HG03565 (cell line): ENCODE measurements around the gene PLEKHM2.

ENCODE experiments used
- ATAC-seq: cut with Tn5 transposase; IDR thresholded peaks from one replicate; pipeline ENCODE4 v1.9.1; 2021; ENCODE audit warnings: mild to moderate bottlenecking, moderate library complexity; ENCODE audit not compliant: unreplicated experiment

PLEKHM2 gene

DNA sequence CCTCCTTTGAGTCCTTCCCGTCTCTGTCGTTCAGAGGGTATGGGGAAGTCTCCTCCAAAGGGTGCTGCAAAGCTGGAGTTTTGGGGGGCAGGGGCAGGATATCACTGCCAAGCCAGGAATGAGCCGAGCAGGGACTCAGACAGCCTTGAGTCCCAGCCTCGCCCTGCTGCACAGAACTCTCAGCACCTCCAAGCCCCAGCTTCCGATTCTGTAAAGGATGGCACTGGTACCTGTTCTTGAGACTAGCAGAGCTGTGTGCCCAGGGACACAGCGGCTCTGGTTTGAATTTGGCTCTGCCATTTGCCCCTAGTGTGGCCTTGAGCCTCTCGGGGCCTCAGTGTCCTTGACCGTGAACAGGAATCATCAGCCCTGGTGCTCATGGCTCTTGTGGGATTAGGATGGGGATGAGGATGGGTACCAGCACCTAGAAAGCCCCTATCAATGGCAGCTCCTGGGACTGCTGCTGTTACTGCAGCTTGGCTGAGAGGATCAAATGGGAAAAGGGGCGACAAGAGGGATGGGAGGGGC is 73.0 kb downstream of the PLEKHM2 start:
- ATAC-seq: no peak

DNA sequence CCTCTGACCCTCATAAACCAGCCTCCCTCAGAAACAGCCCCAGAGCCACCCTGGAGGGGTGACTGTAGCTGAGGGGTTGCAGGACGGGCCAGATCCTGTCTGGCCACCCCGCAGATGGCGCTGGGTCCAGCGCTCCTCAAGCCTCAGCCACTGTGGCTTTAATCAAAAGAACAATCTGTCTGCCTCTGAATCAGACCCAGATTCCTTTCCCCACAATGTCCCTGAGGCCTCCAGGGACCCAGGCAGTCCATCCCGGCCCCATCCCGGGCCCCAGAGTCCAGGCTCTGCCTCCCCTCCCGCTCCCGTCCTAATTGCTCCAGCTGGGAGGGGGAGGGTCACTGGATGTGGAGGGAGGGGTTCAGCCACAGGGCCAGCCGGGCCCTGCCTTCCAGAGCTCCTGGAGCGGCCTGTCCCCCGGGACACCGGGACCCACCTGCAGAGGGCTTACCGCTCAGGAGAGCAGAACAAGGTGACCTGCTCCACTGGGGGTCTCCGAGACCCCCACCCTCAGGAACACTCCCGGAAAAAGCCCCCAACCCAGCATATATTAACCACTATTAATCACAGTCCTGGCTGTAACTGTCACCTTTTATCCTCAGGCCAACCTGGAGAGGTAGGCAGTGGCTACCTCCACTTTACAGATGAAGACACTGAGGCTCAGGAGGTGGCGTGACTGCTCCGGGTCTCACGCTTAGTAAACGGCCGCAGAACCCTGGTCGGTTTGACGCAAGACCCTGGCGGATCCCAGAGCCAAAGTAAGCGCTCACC is 73.6 kb downstream of the PLEKHM2 start:
- no peak for ATAC-seq

DNA sequence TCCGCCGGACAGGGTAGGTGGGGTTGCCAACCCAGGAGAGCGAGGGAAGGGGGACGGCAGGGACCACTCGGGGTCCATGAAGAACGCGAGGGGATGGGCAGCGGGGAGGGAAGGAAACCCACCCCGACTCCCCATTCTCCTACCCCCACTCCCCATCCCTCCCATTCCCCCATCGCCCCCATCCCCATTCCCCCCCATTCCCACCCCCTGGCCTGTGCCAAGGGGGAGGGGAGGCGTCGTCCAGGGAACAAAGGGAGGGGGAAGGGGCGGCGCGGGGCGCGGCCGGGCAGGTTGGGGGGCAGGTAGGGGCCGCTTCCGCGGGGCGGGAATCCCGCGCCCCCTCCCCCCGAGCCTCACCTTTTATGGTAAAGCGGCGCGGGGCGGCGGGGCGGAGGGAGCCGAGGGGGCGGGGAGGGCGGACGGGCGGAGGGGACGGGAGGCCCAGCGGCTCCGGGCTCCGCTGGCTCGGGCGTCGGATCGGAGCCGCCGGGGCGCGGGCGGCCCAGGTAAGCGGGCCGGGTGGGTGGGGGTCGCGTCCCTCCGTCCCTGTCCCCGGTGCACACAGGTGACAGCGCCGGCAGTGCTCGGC is 74.3 kb downstream of the PLEKHM2 start, which contains the start of gene FBLIM1:
TSS of gene FBLIM1 (plus strand) at position 453 of the 589 bp plus-strand sequence. CDS start 6,189 bp downstream, outside the sequence.
- no peak for ATAC-seq

DNA sequence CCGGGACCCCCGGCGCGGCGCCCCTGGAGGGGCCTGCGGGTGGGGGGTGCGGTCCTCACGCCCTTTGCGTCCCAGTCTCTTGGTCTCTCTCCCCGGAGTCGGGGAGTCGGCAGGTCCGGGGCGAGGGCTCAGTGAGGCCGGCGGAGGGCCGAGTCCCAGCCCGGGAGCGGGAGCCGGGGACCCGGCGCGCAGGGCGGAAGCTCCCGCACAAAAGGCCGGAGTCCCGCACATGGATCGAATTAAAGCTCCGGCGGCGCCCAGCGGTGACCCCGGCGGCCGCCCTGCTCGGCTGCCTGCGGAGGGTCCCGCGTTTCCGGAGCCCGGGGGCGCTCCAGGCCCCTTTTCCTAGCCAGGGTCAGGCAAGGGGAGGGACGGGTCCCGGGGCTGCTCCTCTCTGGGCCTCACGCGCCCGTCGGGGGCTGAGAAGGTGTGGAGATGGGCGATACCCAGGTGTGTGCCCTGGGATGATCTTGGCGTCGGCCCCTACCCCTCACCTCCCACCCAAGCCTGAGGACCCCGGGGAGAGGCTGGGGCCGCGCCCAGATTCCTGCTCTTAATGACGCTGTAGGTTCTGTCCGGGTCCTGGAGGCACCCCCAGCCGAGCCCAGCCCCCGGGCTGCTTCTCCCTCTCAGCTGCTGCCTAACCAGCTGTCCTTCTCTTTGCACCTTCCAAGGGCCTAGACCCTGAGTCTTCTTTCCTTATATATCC is 75.0 kb downstream of the PLEKHM2 start:
- ATAC-seq: no peak

DNA sequence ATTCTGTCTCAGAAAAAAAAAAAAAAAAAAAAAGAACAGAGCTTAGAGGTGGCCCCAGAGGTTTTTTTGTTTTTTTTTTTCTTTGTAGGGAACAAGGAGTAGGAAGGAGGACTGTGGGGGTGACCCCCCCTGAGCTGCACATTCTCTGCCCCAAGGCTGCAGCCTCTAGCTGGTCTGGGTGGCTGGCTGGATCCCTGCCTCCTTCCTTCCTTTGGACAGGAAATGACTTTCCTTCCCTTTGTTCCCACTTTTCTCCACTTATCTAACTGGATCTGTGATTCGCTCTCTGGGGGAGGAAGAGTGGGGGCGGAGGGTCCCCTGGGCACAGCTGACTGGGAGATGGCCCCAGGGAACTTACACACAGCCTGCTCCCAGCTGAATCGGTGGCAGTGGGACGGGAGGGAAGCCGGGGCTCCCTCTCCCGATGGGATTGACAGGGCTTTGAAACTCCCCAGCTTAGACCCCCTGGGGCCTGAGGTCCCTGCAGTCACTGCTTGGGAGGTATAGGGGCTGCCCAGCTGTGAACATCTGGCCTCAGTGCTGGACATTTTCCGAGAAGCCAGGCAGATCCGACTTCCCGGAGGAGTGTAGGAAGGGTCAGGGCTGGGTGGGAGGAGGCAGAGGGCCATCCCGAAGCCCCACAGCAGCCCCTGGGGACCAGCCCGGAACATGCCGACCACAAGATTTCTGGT is 76.5 kb downstream of the PLEKHM2 start:
- no peak for ATAC-seq

DNA sequence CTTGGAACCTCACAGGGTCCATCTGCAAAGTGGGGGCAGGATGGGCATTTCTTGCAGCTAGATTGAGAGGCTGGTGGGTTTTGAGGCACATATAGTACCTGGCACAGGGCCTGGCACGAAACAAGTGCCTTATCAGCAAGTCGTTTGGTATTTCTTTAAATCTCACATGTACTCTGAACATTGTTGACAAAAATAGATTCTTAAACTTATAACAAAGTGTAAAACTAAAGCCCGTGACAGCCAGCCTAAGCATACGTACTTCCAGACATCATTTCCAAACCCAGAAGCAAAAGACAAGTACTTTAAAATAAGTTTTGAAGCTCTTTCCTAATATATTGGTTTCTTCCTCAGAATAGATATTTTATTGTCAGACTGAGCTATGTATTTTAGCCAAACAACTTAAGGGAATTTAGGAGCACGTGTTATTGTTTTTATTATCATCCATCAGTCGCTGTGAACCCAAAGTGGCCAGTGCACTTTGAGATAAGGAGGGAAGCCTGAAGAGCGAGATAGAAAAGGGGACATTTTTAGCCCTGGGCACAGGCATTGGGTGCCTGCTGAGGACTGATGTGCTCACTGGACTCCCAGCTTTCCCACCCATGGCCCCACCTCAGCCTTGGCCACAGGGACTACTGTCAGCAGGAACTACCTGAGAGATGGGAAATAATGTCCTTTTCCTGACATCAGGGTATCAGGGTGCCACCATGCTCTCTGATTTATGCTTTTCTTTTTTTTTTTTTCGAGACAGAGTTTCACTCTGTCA is 77.4 kb downstream of the PLEKHM2 start:
- no peak for ATAC-seq

DNA sequence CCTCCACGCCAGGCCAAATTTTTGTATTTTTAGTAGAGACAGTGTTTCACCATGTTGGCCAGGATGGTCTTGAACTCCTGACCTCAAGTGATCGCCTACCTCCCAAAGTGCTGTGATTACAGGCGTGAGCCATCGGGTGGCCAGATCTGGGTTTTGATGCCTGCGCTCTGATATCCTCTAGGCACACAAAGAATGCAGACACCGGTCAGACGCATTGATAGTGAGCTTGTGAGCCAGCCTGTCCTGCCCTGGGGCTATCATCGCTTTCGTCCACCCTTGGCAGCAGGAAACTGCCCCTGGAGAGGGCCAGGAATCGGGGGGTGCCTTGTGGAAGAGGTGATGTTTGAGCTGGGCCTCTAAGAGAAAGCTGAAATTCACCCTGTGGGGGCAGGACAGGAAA is 78.4 kb downstream of the PLEKHM2 start:
- no peak for ATAC-seq

DNA sequence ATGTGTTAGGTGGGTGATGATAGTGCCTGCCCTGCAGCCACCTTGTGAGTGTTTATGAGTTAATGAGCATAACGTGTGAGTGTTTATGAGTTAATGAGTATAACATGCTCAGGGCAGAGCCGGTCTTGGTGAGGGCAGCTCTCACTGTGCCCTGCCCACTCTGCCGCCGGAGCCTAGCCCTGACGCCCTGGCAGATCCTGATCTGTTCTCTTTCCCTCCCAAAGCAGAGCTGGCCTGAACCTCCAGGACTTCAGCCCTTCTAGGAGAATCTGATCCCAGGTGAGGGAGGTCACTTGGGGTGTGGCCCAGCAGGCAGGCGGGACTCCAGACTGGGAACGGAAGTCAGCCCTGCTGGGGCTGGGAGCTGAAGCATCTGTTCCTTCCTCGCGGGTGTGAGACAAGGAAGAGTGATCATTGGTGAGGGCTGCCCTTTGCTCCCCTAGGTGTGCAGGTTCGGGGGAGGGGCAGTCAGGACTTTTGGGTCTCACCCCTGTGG is 80.2 kb downstream of the PLEKHM2 start:
- no peak for ATAC-seq

DNA sequence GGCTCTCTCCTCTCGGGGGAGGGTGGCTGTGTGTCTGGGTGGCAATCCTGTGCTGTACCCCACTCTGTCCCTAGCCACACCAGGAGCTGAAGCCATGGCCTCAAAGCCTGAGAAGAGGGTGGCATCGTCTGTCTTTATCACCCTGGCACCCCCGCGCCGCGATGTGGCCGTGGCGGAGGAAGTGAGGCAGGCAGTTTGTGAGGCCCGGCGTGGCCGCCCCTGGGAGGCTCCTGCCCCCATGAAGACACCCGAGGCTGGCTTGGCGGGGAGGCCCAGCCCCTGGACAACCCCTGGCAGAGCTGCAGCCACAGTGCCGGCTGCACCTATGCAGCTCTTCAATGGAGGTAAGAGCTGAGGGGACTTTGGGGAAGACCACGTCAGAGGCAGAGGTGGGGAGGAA is 80.8 kb downstream of the PLEKHM2 start:
- ATAC-seq: no peak

DNA sequence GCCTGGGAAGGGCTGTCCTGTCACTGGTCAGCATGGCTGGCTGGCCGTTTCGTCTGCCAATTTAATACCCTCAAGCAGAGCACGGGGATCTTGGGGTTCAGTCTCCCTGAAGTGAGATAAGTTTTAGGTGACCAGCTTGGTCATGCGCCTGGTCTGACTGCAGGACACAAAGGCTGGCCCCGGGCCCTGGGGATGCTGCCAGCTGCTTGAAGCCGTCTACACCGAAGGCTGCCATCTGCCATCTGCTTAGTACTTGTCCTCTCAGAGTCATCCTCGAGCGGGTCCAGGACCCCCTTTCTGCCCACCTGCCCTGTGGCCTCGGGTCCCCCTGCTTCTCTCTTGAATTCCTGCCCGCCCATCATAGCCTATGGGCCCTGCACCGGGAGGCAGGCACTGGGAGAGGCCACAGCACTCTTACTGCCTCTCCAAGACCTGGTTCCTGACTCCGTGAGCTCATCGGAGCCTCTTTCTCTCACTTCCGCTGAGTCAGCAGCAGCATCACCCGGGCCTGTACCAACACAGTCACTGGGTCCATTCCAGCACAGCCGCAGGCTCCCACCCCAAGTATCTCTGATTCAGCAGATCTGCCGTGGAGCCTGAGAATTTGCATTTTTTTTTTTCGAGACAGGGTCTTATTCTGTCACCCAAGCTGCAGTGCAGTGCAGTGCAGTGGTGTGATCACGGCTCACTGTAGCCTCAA is 81.5 kb downstream of the PLEKHM2 start:
- no peak for ATAC-seq

DNA sequence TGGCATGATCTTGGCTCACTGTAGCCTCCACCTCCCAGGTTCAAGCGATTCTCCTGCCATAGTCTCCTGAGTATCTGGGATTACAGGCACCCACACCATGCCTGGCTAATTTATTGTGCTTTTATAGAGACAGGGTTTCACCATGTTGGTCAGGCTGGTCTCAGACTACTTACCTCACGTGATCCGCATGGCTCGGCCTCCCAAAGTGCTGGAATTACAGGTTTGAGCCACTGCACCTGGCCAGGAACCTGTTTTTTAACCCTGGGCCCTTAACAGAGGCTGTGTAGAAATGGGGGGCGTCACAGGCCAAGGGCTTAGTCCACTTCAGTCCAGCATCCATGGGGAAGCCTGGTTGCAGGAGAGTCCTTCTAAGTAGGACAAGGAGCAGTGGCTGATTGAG is 83.8 kb downstream of the PLEKHM2 start:
- ATAC-seq: no peak

DNA sequence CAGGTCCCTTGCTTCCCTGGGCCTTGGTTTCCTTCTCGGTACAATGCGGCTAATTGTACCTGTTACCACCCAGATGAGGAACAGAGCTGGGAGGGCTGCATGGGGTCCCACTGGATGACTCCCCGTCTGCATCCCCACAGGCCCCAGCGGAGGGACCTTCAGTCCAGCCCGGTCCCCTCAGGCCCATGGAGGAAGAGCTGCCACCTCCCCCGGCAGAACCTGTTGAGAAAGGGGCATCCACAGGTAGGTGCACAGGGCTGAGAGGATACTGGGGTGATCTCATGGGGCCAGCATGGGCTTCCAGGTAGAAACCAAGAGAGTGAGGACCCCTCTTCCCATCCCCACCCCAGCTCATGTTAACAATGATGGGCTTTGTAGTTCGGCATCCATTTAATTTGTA is 84.3 kb downstream of the PLEKHM2 start:
- no peak for ATAC-seq

DNA sequence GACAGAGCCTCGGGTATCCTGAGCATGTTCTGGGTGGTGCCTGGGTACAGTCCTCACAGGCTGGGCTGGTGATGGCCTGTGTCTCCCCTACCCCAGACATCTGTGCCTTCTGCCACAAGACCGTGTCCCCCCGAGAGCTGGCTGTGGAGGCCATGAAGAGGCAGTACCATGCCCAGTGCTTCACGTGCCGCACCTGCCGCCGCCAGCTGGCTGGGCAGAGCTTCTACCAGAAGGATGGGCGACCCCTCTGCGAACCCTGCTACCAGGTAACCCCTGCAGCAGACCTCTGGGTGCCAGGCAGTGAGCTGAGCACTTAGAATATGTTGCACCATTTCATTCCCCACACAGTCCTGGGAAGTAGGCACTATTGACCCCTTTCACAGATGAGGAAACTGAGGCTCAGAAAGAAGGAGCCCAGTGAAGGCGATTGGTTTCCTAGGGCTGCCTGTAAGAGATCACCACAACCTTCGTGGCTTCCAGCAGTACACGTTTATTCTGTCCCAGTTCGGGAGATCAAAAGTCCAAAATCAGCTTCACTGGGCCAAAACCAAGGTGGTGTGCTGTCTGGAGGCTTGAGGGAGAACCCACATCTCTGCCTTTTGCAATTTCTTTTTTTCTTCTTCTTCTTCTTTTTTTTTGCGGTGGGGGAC is 86.3 kb downstream of the PLEKHM2 start:
- no peak for ATAC-seq

DNA sequence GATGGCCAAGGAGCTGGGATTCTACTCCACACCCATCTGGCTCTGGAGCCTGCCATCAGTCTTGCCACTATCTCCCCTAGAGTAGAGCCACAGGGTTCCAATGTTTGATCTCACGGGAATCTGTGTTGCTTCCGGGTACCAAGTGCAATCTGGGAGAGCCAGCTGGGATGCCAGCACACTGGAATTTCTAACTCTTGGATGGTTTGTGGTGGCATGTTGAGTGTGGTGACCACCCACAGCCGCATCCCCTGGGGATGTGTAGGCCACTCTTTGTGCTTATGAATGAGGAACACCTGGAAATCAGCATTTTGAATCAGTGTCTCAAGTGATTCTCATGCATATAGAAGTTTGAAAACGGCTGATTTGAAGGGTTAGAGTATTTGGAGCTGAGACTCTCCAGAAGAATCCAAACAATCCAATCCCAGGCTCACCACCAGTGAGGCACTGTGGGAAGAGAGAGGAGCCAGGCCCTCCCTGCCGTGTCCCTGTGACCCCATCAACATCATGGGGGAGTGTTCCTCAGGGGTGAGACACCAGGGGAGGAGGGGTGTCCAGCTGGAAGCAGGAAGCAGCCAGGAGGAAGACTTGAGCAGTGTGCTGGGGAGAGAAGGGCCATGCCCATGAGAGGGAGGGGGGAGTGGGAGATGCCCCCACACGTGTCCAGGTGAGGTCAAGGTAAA is 87.9 kb downstream of the PLEKHM2 start:
- no peak for ATAC-seq

DNA sequence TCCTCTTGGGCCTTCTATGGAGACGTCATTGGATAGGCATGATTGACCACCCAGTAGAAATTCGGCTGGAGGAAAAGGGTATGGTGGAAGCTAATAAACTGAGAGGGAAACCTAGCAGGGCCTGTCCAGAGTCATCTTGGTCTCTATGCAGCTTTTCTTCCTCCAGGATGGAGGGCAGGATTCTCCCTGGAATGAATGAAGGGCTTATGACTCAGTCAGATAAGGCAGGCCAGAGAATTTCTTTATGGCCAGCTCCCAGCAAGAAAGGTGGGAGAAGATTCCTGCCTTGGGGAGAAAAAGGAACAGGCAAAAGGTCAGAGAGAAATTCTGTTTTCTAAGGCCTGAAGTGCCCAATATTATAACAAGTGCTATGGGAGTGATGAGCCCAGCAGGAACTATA is 91.6 kb downstream of the PLEKHM2 start:
- ATAC-seq: no peak

DNA sequence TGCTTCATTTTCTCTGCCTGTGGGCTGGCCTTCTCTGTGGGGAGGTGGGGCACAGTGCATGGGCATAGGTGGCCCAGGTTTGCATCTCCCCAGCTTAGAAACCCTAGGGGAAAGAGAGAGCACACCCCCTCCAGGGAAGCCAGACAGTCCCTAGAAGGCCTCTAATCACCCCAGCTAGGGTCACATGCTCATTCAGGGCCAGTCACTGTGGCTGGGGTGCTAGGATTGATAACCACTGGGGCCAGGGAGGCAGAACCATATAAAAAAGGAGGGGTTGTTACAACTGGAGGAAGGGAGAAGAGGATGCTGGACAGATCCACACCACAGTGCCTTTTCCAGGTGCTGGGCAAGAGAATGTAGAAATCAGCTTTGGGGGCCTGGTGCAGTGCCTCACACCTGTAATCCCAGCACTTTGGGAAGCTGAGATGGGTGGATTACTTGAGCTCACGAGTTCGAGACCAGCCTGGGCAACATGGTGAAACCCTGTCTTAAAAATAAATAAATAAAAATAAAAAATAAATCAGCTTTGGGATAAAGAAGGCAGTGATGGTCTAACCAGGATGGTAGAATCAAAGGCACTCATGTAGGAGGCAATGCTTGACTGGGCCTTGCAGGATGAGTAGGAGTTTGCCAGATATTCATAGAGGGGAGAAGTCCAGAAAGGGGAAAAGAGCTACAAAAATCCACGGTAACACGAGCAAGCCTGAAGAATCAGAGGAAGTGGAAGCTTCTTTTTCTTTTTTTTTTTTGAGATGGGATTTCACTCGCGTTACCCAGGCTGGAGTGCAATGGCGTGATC is 94.0 kb downstream of the PLEKHM2 start:
- ATAC-seq: no peak
